H9 (cell line): ENCODE measurements around the gene B3GAT3. TPM values are rescaled to one million over a fixed set of nuclear protein-coding genes. Genes with fewer than 3 reads are reported as not detected.

Experiments
- DNase-seq: peaks from one replicate; pipeline ENCODE4 v3.0.0-alpha.2; 2017
- H2AFZ ChIP-seq: one replicate; pipeline ENCODE4 v1.6.1; 2013; ENCODE audit warnings: mild to moderate bottlenecking, low read length, control low read depth, moderate library complexity
- H2AK5ac ChIP-seq: 2 replicates; pipeline ENCODE4 v1.6.1; 2013; ENCODE audit warnings: low read length, control low read depth, mixed read lengths; ENCODE audit not compliant: insufficient read length
- H2BK120ac ChIP-seq: one replicate; pipeline ENCODE4 v1.6.1; 2013; ENCODE audit warnings: low read depth, mild to moderate bottlenecking, low read length, control low read depth, inconsistent platforms; ENCODE audit not compliant: poor library complexity, severe bottlenecking
- H2BK12ac ChIP-seq: 2 replicates; pipeline ENCODE4 v1.6.1; 2013; ENCODE audit warnings: low read length, control low read depth, mixed read lengths, low read depth; ENCODE audit not compliant: insufficient read length
- H2BK15ac ChIP-seq: 2 replicates; pipeline ENCODE4 v1.6.1; 2013; ENCODE audit warnings: low read depth, low read length, control low read depth
- H2BK20ac ChIP-seq: one replicate; pipeline ENCODE4 v1.6.1; 2013; ENCODE audit warnings: low read depth, mild to moderate bottlenecking, low read length, control low read depth, inconsistent platforms; ENCODE audit not compliant: poor library complexity, severe bottlenecking
- H2BK5ac ChIP-seq: 2 replicates; pipeline ENCODE4 v1.6.1; 2013; ENCODE audit warnings: low read length, control low read depth, mixed read lengths; ENCODE audit not compliant: insufficient read length
- H3K14ac ChIP-seq: 2 replicates; pipeline ENCODE4 v1.6.1; 2013; ENCODE audit warnings: low read length, control low read depth; ENCODE audit not compliant: insufficient read depth
- H3K18ac ChIP-seq: 2 replicates; pipeline ENCODE4 v1.6.1; 2013; ENCODE audit warnings: low read depth, mild to moderate bottlenecking, mixed read lengths, low read length, control low read depth; ENCODE audit not compliant: insufficient read length
- H3K23ac ChIP-seq: 2 replicates; pipeline ENCODE4 v1.6.1; 2013; ENCODE audit warnings: low read length, control low read depth, mixed read lengths, low read depth; ENCODE audit not compliant: insufficient read length
- H3K23me2 ChIP-seq: 2 replicates; pipeline ENCODE4 v1.6.1; 2013; ENCODE audit warnings: low read depth, mild to moderate bottlenecking, mixed read lengths, low read length, control low read depth; ENCODE audit not compliant: insufficient read length, poor library complexity, severe bottlenecking
- H3K27ac ChIP-seq: 2 replicates; pipeline ENCODE4 v1.5.1; 2013; ENCODE audit warnings: low read length, control low read depth, mixed read lengths, low read depth; ENCODE audit not compliant: insufficient read length
- H3K27me3 ChIP-seq: 2 replicates; pipeline ENCODE4 v1.6.1; 2013; ENCODE audit warnings: low read length, control low read depth, inconsistent platforms; ENCODE audit not compliant: insufficient read depth
- H3K4ac ChIP-seq: 2 replicates; pipeline ENCODE4 v1.6.1; 2013; ENCODE audit warnings: low read depth, mild to moderate bottlenecking, control low read depth, inconsistent platforms, low read length, moderate library complexity
- H3K4me1 ChIP-seq: 2 replicates; pipeline ENCODE4 v1.6.1; 2013; ENCODE audit warnings: low read length, control low read depth, inconsistent platforms; ENCODE audit not compliant: insufficient read depth
- H3K4me2 ChIP-seq: 2 replicates; pipeline ENCODE4 v1.6.1; 2013; ENCODE audit warnings: low read length, control low read depth, mixed read lengths; ENCODE audit not compliant: insufficient read length, insufficient read depth
- H3K56ac ChIP-seq: 2 replicates; pipeline ENCODE4 v1.6.1; 2013; ENCODE audit warnings: low read depth, mild to moderate bottlenecking, mixed read lengths, low read length, control low read depth; ENCODE audit not compliant: insufficient read length
- H3K79me1 ChIP-seq: 2 replicates; pipeline ENCODE4 v1.6.1; 2013; ENCODE audit warnings: low read depth, mild to moderate bottlenecking, moderate library complexity, low read length, control low read depth, inconsistent platforms; ENCODE audit not compliant: insufficient read depth, poor library complexity, severe bottlenecking
- H3K79me2 ChIP-seq: 2 replicates; pipeline ENCODE4 v1.6.1; 2013; ENCODE audit warnings: low read length, control low read depth, inconsistent platforms; ENCODE audit not compliant: insufficient read depth
- H3K9ac ChIP-seq: 2 replicates; pipeline ENCODE4 v1.6.1; 2013; ENCODE audit warnings: low read length, control low read depth, mixed read lengths; ENCODE audit not compliant: insufficient read length; ENCODE audit errors: extremely low read depth
- H3K9me3 ChIP-seq: one replicate; pipeline ENCODE4 v1.6.1; 2013; ENCODE audit warnings: low read depth, low read length, inconsistent platforms; ENCODE audit not compliant: control insufficient read depth
- H3T11ph ChIP-seq: one replicate; pipeline ENCODE4 v1.6.1; 2013; ENCODE audit warnings: mild to moderate bottlenecking, low read length, control low read depth, inconsistent platforms
- H4K20me1 ChIP-seq: one replicate; pipeline ENCODE4 v1.6.1; 2013; ENCODE audit not compliant: control insufficient read depth, insufficient read length, insufficient read depth
- H4K5ac ChIP-seq: 2 replicates; pipeline ENCODE4 v1.6.1; 2013; ENCODE audit warnings: low read depth, mild to moderate bottlenecking, mixed read lengths, low read length, control low read depth; ENCODE audit not compliant: insufficient read length
- H4K8ac ChIP-seq: replicated peaks from 2 replicates; pipeline ENCODE4 v1.6.1; 2013; ENCODE audit warnings: low read length, control low read depth, mixed read lengths, low read depth; ENCODE audit not compliant: insufficient read length
- H4K91ac ChIP-seq: 2 replicates; pipeline ENCODE4 v1.6.1; 2013; ENCODE audit warnings: low read depth, mild to moderate bottlenecking, moderate library complexity, mixed read lengths, low read length, control low read depth; ENCODE audit not compliant: insufficient read length
- H3K27ac Mint-ChIP-seq, 3 experiments: 2 replicates in 2 of 3; 3 replicates in 1 of 3; pipeline ENCODE4 v1.8.0; 2020 to 2021; ENCODE audit warnings: mixed read lengths in 3 of 3, mild to moderate bottlenecking in 1 of 3, moderate library complexity in 1 of 3
- H3K27me3 Mint-ChIP-seq: 2 replicates; pipeline ENCODE4 v1.8.0; 2021; ENCODE audit warnings: low read depth, mild to moderate bottlenecking, moderate library complexity, mixed read lengths
- H3K36me3 Mint-ChIP-seq, 3 experiments: 2 replicates in 2 of 3; 3 replicates in 1 of 3; pipeline ENCODE4 v1.8.0; 2020 to 2021; ENCODE audit warnings: low read depth in 3 of 3, mixed read lengths in 3 of 3; ENCODE audit not compliant: insufficient read depth in 1 of 3
- H3K4me1 Mint-ChIP-seq, 2 experiments: 2 replicates each; pipeline ENCODE4 v1.8.0; 2020; ENCODE audit warnings: mixed read lengths in 2 of 2
- H3K4me3 Mint-ChIP-seq, 2 experiments: 2 replicates in 1 of 2; 3 replicates in 1 of 2; pipeline ENCODE4 v1.8.0; 2020 to 2021; ENCODE audit warnings: mild to moderate bottlenecking in 2 of 2, mixed read lengths in 2 of 2, moderate library complexity in 1 of 2
- H3K9me3 Mint-ChIP-seq, 2 experiments: 2 replicates in 1 of 2; 3 replicates in 1 of 2; pipeline ENCODE4 v1.8.0; 2020; ENCODE audit warnings: mild to moderate bottlenecking in 2 of 2, mixed read lengths in 2 of 2, moderate library complexity in 1 of 2
- WGBS: extraction: QIAGEN DNeasy Blood & Tissue Kit; methylation state at CpG from one replicate; pipeline ENCODE4 v1.1.7; 2013; ENCODE audit warnings: missing lambda C conversion rate, low lambda C conversion rate, mixed read lengths; ENCODE audit not compliant: insufficient read length; ENCODE audit errors: extremely low coverage; 5-methylcytosine and 5-hydroxymethylcytosine counted together
- total RNA-seq: library from RNA; stranded (reverse); gene quantifications from 2 replicates; pipeline ENCODE4 v1.2.1, GENCODE V29; 2021
- TF ChIP-seq, protein P1 (sequence below): fragments of 200-600 bp; sonication (generic); conservative IDR thresholded peaks from 3 replicates; pipeline ENCODE4 v1.8.0; 2021; ENCODE audit warnings: antibody characterized with exemption, mild to moderate bottlenecking

The B3GAT3 gene
- total RNA-seq, 1 experiment from 2014 or later: 30.8 TPM

DNA sequence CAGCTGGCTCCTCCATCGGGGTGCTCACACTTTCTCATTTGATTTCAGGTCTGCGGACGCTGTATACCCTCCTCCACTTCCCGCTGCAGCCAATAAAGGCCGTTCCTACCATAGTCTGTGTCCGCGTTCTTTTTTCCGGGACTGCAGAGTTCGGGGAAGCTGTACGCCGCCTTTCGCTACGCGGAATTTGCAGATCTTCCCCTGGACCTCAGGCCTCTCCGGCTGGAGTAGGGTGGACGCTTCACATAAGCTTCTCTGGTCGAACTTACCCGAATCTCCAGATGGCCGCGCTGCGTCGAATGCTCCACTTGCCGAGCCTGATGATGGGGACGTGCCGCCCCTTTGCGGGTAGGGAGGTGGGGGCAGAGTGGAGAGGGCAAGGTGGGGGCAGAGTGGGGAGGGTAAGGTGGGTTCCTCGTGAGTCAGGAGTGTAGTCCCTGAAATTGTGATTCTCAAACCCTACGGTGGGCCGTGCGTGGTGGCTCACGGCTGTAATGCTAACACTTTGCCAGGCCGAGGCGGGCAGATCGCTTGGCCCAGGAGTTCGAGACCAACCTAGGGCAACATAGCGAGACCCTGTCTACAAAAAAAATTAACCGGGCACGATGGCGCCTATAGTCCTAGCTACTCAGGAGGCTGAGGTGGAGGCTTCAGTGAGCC, 43.9 kb upstream of the B3GAT3 start:
- no peak overlapping the region for H2BK20ac ChIP-seq
- Mint-ChIP-seq H3K27me3 (no peaks in the 10 kb centered on the region; the same call in 1 of the 2 replicates), H3K4me1 (peaks cover 17 to 21% of the 10 kb centered on the region in 2 experiments), H3K36me3 (peaks cover 29 to 54% (median 29%) of the 10 kb centered on the region in 3 experiments), H3K9me3 (no peaks in the 10 kb centered on the region; a peak in 1 of 5 replicates), H3K27ac (peak overlapping the region; percentile 96 to 98 (median 97)), H3K4me3 (peak overlapping the region; percentile 94 to 99)
- peaks cover 3% of the 10 kb centered on the region; the same call in 1 of the 2 replicates for H3K79me2 ChIP-seq
- H3K4ac ChIP-seq: no peak overlapping the region
- no peak for DNase-seq
- H4K20me1 ChIP-seq: no peaks in the 10 kb centered on the region
- no peak overlapping the region for H2BK15ac ChIP-seq
- H3T11ph ChIP-seq: no peak overlapping the region
- H3K9ac ChIP-seq: peak overlapping the region; percentile 95
- H3K9me3 ChIP-seq: no peaks in the 10 kb centered on the region
- no peaks in the 10 kb centered on the region for H3K27me3 ChIP-seq
- H3K18ac ChIP-seq: peak overlapping the region; percentile 38
- no peak overlapping the region for H3K23ac ChIP-seq
- peaks cover 2% of the 10 kb centered on the region; the same call in 1 of the 2 replicates for H3K4me1 ChIP-seq
- H2BK120ac ChIP-seq: no peak overlapping the region
- no peak overlapping the region for H2AFZ ChIP-seq
- no peak overlapping the region for H4K5ac ChIP-seq
- H4K91ac ChIP-seq: no peak overlapping the region
- H3K79me1 ChIP-seq: no peaks in the 10 kb centered on the region
- TF ChIP-seq, protein P1, sequence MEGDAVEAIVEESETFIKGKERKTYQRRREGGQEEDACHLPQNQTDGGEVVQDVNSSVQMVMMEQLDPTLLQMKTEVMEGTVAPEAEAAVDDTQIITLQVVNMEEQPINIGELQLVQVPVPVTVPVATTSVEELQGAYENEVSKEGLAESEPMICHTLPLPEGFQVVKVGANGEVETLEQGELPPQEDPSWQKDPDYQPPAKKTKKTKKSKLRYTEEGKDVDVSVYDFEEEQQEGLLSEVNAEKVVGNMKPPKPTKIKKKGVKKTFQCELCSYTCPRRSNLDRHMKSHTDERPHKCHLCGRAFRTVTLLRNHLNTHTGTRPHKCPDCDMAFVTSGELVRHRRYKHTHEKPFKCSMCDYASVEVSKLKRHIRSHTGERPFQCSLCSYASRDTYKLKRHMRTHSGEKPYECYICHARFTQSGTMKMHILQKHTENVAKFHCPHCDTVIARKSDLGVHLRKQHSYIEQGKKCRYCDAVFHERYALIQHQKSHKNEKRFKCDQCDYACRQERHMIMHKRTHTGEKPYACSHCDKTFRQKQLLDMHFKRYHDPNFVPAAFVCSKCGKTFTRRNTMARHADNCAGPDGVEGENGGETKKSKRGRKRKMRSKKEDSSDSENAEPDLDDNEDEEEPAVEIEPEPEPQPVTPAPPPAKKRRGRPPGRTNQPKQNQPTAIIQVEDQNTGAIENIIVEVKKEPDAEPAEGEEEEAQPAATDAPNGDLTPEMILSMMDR: no peak
- peak overlapping the region; percentile 49; the same call in 1 of the 2 replicates for H3K14ac ChIP-seq
- peak overlapping the region; percentile 86 for H3K4me2 ChIP-seq
- H2AK5ac ChIP-seq: no peak overlapping the region
- no peak overlapping the region for H2BK5ac ChIP-seq
- H2BK12ac ChIP-seq: no peak overlapping the region
- peaks cover 14% of the 10 kb centered on the region for H3K23me2 ChIP-seq
- H4K8ac ChIP-seq: no peak overlapping the region
- no CpG with 5 or more reads among the region's 39 CpGs for WGBS
- no peak overlapping the region for H3K56ac ChIP-seq
- no peak overlapping the region for H3K27ac ChIP-seq
